PFSK-1 (cell line): Measurements from ENCODE around the gene JAGN1.

Experiments
- FOXP2 ChIP-seq: optimal IDR thresholded peaks from 2 replicates; pipeline ENCODE3; 2011; ENCODE audit warnings: borderline replicate concordance, control low read depth, inconsistent platforms; ENCODE audit not compliant: insufficient read depth; ENCODE audit errors: extremely low read length, extremely low read depth
- POLR2AphosphoS5 ChIP-seq: IDR thresholded peaks from 2 replicates; pipeline ENCODE4 v1.6.1; 2012; ENCODE audit warnings: low read depth, mild to moderate bottlenecking, control low read depth, low read length, moderate library complexity
- REST ChIP-seq, 2 experiments: IDR thresholded peaks; 2 replicates each; pipeline versions ENCODE4 v1.6.1 to v1.8.0; 2011 to 2012; ENCODE audit warnings: low read depth in 2 of 2, low read length in 2 of 2, control low read depth in 1 of 2, inconsistent platforms in 1 of 2, mild to moderate bottlenecking in 1 of 2, moderate library complexity in 1 of 2; ENCODE audit not compliant: insufficient read depth in 1 of 2
- SIN3A ChIP-seq: IDR thresholded peaks from 2 replicates; pipeline ENCODE4 v1.6.1; 2012; ENCODE audit warnings: mild to moderate bottlenecking, low read length, moderate library complexity, borderline replicate concordance; ENCODE audit not compliant: insufficient read depth
- TAF1 ChIP-seq: IDR thresholded peaks from 2 replicates; pipeline ENCODE4 v1.6.1; 2012; ENCODE audit warnings: low read length, control low read depth, borderline replicate concordance; ENCODE audit not compliant: insufficient read depth

JAGN1 gene

GRCh38 chr3:9898467-9899241, 8.2 kb downstream of the JAGN1 start:
- TF ChIP-seq TAF1 (no peak), POLR2AphosphoS5 (no peak), SIN3A (no peak), FOXP2 (no peak), REST (IDR thresholded peaks at IDR 0.05; ENCODE audit: insufficient read depth in 1 of 2, low read depth in 2 of 2, low read length in 2 of 2) (no peak)

GRCh38 chr3:9899289-9899791, 8.9 kb downstream of the JAGN1 start:
- no peak for TF ChIP-seq REST (IDR thresholded peaks at IDR 0.05; ENCODE audit: insufficient read depth in 1 of 2, low read depth in 2 of 2, low read length in 2 of 2)
- no peak for TF ChIP-seq SIN3A
- TF ChIP-seq POLR2AphosphoS5, result no peak
- TF ChIP-seq FOXP2, result no peak
- TF ChIP-seq TAF1, result no peak

GRCh38 chr3:9901967-9902366, 11.6 kb downstream of the JAGN1 start:
- TF ChIP-seq POLR2AphosphoS5 (no peak), FOXP2 (no peak), SIN3A (no peak), REST (IDR thresholded peaks at IDR 0.05; ENCODE audit: insufficient read depth in 1 of 2, low read depth in 2 of 2, low read length in 2 of 2) (no peak), TAF1 (no peak)

- TF ChIP-seq POLR2AphosphoS5, result no peak
Observed at GRCh38 chr3:9902372-9903237, 12.2 kb downstream of the JAGN1 start, which contains the start of gene IL17RE. Gene IL17RE, plus strand, starts transcription at chr3:9902848. Its CDS starts 85 bp downstream, at chr3:9902933.

- TF ChIP-seq FOXP2 (no peak), POLR2AphosphoS5 (no peak), TAF1 (no peak), SIN3A (no peak), REST (IDR thresholded peaks at IDR 0.05; ENCODE audit: insufficient read depth in 1 of 2, low read depth in 2 of 2, low read length in 2 of 2) (no peak)
Observed at GRCh38 chr3:9903238-9903624, 12.8 kb downstream of the JAGN1 start.
